OCI-LY7 (cell line): ENCODE measurements around the gene ZNF592. TPM values are rescaled to one million over a fixed set of nuclear protein-coding genes. Genes with fewer than 3 reads are reported as not detected.

ENCODE experiments used
- BruUV-seq: library from RNA; stranded (reverse); fragments of 400-500 nt; replicated peaks from 2 replicates; lab custom pipeline; 2021; lab: Mats Ljungman, UMichigan
- CTCF ChIA-PET: fragments of 300-600 bp; sonication (Branson Sonifier 250); formaldehyde crosslinking; loops from one replicate; lab custom pipeline; 2022; ENCODE audit warnings: antibody characterized with exemption; ENCODE audit not compliant: unreplicated experiment; lab: Charles Lee
- POLR2A ChIA-PET: fragments of 300-600 bp; sonication (Branson Sonifier 250); formaldehyde crosslinking; loops from one replicate; lab custom pipeline; 2022; ENCODE audit warnings: antibody characterized with exemption; lab: Charles Lee
- DNase-seq: peaks from one replicate; pipeline ENCODE4 v3.0.0-alpha.2; 2015; ENCODE audit warnings: low spot score
- H2AFZ ChIP-seq: fragments of 200-600 bp; sonication (generic), shearing (Covaris generic); 2 replicates; pipeline ENCODE4 v1.6.1; 2014; ENCODE audit warnings: mild to moderate bottlenecking, antibody characterized with exemption, low read length, moderate library complexity
- H3K27ac ChIP-seq: fragments of 200-600 bp; sonication (generic); 2 replicates; pipeline ENCODE4 v1.5.1; 2014; ENCODE audit warnings: mixed run types, low read depth, mild to moderate bottlenecking, moderate library complexity, low read length, inconsistent platforms; ENCODE audit not compliant: poor library complexity, severe bottlenecking
- H3K36me3 ChIP-seq: fragments of 200-600 bp; sonication (generic); 2 replicates; pipeline ENCODE4 v1.6.1; 2014; ENCODE audit warnings: mild to moderate bottlenecking, antibody characterized with exemption, low read length, moderate library complexity, mixed read lengths; ENCODE audit not compliant: insufficient read depth
- H3K4me1 ChIP-seq: fragments of 200-600 bp; sonication (generic); 2 replicates; pipeline ENCODE4 v1.5.1; 2014; ENCODE audit warnings: mild to moderate bottlenecking, low read length; ENCODE audit not compliant: insufficient read depth, poor library complexity, severe bottlenecking
- H3K4me2 ChIP-seq: fragments of 200-600 bp; sonication (generic); 2 replicates; pipeline ENCODE4 v1.6.1; 2014; ENCODE audit warnings: mild to moderate bottlenecking, low read length
- H3K4me3 ChIP-seq: fragments of 200-600 bp; sonication (generic); 2 replicates; pipeline ENCODE4 v1.5.1; 2014; ENCODE audit warnings: mild to moderate bottlenecking, low read depth, low read length; ENCODE audit not compliant: poor library complexity, severe bottlenecking
- H3K79me2 ChIP-seq: fragments of 200-600 bp; sonication (generic); 2 replicates; pipeline ENCODE4 v1.6.1; 2016; ENCODE audit warnings: low read depth, mild to moderate bottlenecking, low read length, moderate library complexity, mixed read lengths; ENCODE audit not compliant: insufficient read depth
- H3K9me2 ChIP-seq: fragments of 200-600 bp; sonication (generic); 2 replicates; pipeline ENCODE4 v1.6.1; 2016; ENCODE audit warnings: mild to moderate bottlenecking, low read length, mixed read lengths; ENCODE audit not compliant: insufficient read depth
- H3K9me3 ChIP-seq: fragments of 200-600 bp; sonication (generic); 2 replicates; pipeline ENCODE4 v1.6.1; 2014; ENCODE audit warnings: mild to moderate bottlenecking, mixed run types, low read length, mixed read lengths
- H4K20me1 ChIP-seq: fragments of 200-600 bp; sonication (generic); 2 replicates; pipeline ENCODE4 v1.6.1; 2014; ENCODE audit warnings: mild to moderate bottlenecking, antibody characterized with exemption, low read length, moderate library complexity, mixed read lengths; ENCODE audit not compliant: insufficient read depth
- EZH2phosphoT487 ChIP-seq: fragments of 200-600 bp; sonication (generic); IDR thresholded peaks from 2 replicates; pipeline ENCODE4 v1.6.1; 2018; ENCODE audit warnings: low read depth, borderline replicate concordance, mild to moderate bottlenecking, mixed run types, antibody characterized with exemption, low read length, moderate library complexity, mixed read lengths
- intact Hi-C: fragments of 100-400 bp; cut with micrococcal nuclease; formaldehyde crosslinking; loops from one replicate; pipeline ENCODE4 v1.10.0; 2022; ENCODE audit not compliant: unreplicated experiment
- total RNA-seq, 2 experiments: library from RNA; depleted of rRNA in 1 of 2; stranded (reverse); fragments of >200 nt in 1 of 2; shearing (Covaris generic) in 1 of 2; gene quantifications; 2 replicates each; pipeline ENCODE4 v1.2.3, GENCODE V29; 2014 to 2022
- TF ChIP-seq, protein P1 (sequence below): fragments of 200-600 bp; sonication (generic); conservative IDR thresholded peaks from 2 replicates; pipeline ENCODE4 v1.5.1; 2014; ENCODE audit warnings: mild to moderate bottlenecking, antibody characterized with exemption, low read length, moderate library complexity, mixed read lengths

Gene ZNF592
- total RNA-seq, 2 experiments from 2014 or later, result 23.0 to 41.3 TPM

DNA sequence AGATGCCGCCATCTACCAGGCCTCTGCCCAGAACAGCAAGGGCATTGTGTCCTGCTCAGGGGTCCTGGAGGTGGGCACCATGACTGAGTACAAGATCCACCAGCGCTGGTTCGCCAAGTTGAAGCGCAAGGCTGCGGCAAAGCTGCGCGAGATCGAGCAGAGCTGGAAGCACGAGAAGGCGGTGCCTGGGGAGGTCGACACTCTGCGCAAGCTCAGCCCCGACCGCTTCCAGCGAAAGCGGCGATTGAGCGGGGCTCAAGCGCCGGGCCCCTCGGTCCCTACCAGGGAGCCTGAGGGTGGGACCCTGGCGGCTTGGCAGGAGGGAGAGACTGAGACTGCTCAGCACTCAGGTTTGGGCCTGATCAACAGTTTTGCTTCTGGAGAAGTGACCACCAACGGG lies 91.3 kb downstream of the ZNF592 start:
- Histone ChIP-seq H3K4me1 (no peaks in the 10 kb centered on the region), H3K79me2 (no peaks in the 10 kb centered on the region), H3K36me3 (no peaks in the 10 kb centered on the region), H3K4me3 (no peak overlapping the region), H4K20me1 (no peaks in the 10 kb centered on the region), H3K9me2 (no peaks in the 10 kb centered on the region), H2AFZ (no peak overlapping the region), H3K4me2 (no peak overlapping the region), H3K9me3 (no peaks in the 10 kb centered on the region), H3K27ac (no peak overlapping the region)
- intact Hi-C loops, result loop anchor here (10.0 kb wide), 1 partner anchor 325 kb away; no protein-coding TSS in a partner anchor
- DNase-seq, result no peak
- BruUV-seq, result no TSS peak
- ChIA-PET CTCF (interaction anchor here (0.6 kb wide), 1 partner anchor 89 kb away, joined by 3 read pairs; no protein-coding TSS in a partner anchor), POLR2A (interaction anchor here (0.8 kb wide), 1 partner anchor 207 kb away, joined by 3 read pairs; no protein-coding TSS in a partner anchor)
- no peak for TF ChIP-seq EZH2phosphoT487
- TF ChIP-seq, protein P1, sequence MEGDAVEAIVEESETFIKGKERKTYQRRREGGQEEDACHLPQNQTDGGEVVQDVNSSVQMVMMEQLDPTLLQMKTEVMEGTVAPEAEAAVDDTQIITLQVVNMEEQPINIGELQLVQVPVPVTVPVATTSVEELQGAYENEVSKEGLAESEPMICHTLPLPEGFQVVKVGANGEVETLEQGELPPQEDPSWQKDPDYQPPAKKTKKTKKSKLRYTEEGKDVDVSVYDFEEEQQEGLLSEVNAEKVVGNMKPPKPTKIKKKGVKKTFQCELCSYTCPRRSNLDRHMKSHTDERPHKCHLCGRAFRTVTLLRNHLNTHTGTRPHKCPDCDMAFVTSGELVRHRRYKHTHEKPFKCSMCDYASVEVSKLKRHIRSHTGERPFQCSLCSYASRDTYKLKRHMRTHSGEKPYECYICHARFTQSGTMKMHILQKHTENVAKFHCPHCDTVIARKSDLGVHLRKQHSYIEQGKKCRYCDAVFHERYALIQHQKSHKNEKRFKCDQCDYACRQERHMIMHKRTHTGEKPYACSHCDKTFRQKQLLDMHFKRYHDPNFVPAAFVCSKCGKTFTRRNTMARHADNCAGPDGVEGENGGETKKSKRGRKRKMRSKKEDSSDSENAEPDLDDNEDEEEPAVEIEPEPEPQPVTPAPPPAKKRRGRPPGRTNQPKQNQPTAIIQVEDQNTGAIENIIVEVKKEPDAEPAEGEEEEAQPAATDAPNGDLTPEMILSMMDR, result no peak

DNA sequence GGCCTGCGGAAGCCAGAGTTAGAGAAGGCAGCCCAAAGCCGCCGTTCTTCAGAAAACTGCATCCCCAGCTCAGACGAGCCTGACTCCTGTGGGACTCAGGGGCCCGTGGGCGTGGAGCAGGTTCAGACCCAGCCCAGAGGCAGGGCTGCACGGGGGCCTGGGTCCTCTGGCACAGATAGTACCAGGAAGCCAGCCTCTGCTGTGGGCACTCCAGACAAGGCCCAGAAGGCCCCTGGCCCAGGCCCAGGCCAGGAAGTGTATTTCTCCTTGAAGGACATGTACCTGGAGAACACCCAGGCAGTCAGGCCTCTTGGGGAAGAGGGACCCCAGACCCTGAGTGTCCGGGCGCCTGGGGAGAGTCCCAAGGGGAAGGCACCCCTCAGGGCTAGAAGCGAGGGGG lies 91.9 kb downstream of the ZNF592 start:
- H2AFZ ChIP-seq, result no peak overlapping the region
- POLR2A ChIA-PET, result no interaction called here
- no peaks in the 10 kb centered on the region for H3K36me3 ChIP-seq
- intact Hi-C loops, result loop anchor here (10.0 kb wide), 1 partner anchor 325 kb away; no protein-coding TSS in a partner anchor
- no peaks in the 10 kb centered on the region for H3K79me2 ChIP-seq
- TF ChIP-seq, protein P1, result no peak
- no peak for TF ChIP-seq EZH2phosphoT487
- no TSS peak for BruUV-seq
- DNase-seq, result no peak
- no peaks in the 10 kb centered on the region for H3K9me2 ChIP-seq
- no peak overlapping the region for H3K27ac ChIP-seq
- no peak overlapping the region for H3K4me3 ChIP-seq
- H3K4me2 ChIP-seq, result no peak overlapping the region
- no peaks in the 10 kb centered on the region for H3K4me1 ChIP-seq
- CTCF ChIA-PET, result interaction anchor here (0.6 kb wide), 1 partner anchor 88 kb away, joined by 3 read pairs; no protein-coding TSS in a partner anchor
- no peaks in the 10 kb centered on the region for H3K9me3 ChIP-seq
- no peaks in the 10 kb centered on the region for H4K20me1 ChIP-seq

DNA sequence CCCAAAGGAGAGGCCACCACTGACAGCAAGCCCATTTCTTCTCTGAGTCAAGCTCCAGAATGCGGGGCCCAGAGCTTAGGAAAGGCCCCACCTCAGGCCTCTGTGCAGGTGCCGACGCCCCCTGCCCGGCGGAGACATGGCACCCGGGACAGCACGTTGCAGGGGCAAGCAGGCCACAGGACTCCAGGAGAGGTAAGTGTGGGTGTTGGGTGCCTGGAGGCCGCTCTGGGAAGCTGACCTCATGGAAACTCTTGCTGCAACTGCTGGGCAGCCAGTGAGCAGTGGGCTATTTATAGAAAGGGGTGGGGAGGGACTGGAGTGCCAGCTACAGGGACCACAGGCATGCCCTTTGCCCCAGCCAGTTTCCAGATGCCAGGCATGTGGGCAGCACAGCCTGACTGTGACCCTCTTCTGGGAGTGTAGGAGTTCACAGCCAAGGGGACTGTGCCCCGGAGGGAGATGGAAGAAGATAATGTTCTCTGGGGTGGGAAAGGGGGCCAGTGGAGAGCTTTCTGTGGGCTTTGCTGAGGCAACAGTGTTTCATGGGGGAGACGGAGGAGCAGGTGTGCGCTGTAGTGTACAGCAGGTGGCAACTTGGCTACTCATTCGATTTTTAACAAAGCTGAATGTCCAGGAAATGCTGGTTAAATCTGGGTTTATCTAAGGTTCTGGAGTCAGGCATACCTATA lies 92.5 kb downstream of the ZNF592 start:
- no peaks in the 10 kb centered on the region for H3K9me3 ChIP-seq
- ChIA-PET CTCF (interaction anchor here (0.9 kb wide), 1 partner anchor 18 kb away, joined by 3 read pairs; no protein-coding TSS in a partner anchor), POLR2A (no interaction called here)
- H4K20me1 ChIP-seq, result no peaks in the 10 kb centered on the region
- TF ChIP-seq EZH2phosphoT487, result no peak
- TF ChIP-seq, protein P1, result no peak
- intact Hi-C loops, result loop anchor here (10.0 kb wide), 1 partner anchor 324 kb away; no protein-coding TSS in a partner anchor
- no TSS peak for BruUV-seq
- no peak overlapping the region for H3K27ac ChIP-seq
- no peaks in the 10 kb centered on the region for H3K79me2 ChIP-seq
- DNase-seq, result no peak
- H3K4me2 ChIP-seq, result no peak overlapping the region
- no peak overlapping the region for H3K4me3 ChIP-seq
- H3K9me2 ChIP-seq, result no peaks in the 10 kb centered on the region
- H2AFZ ChIP-seq, result no peak overlapping the region
- H3K36me3 ChIP-seq, result no peaks in the 10 kb centered on the region
- no peaks in the 10 kb centered on the region for H3K4me1 ChIP-seq
